ENCODE results near the gene PBX1.

- TF ChIP-seq CTCF (IDR thresholded peaks at IDR 0.05): no peak
- no peak for TF ChIP-seq POLR2AphosphoS5 (IDR thresholded peaks at IDR 0.05)
Observed at GRCh38 chr1:164880199-164880598, 321.2 kb downstream of the PBX1 start.

Data from breast epithelium (tissue), 3 donors.